Measurements from ENCODE around the gene MEGF10.
A peak's percentile ranks its signal among the peaks of the same experiment; 100 is the strongest.

The MEGF10 gene

DNA sequence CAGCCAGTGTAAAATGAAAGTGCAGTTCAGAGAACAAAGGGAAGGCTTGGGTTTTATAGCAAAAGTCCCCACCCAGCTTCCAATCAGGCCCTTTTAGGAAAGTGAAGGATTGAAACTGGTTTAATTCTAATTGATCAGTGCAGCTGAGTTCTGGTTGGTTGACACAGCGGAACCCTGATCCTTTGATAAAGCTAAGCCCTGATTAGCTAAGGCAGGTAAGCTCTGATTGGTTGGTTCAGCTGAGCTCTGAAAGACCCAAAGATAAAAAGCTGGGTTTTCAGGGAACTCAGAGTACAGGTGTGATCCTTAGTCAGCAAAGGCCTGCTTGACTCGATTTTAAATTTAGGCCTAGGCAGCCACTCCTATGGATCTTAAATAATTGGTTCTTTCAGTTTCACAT is 156.0 kb downstream of the MEGF10 start:
- DNase-seq: no peak

DNA sequence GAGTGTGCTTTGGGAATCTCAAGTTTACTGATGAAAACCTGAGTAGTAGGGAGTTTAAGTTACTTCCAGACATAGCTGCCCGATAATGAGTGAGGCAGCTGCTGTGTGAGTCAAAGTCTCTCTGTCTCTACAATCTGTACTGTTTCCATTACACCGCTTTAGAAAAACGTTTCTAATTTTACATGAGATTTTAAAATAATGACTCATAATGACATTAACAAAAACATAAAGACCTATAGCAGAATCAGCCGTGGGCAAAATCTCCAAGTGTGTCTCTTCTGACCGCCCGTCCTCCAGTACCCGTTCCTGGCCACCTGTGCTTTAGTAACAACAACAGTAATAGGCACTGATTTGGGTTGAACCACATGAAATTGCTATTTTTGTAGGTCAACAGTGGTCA is 157.2 kb downstream of the MEGF10 start:
- DNase-seq: no peak

DNA sequence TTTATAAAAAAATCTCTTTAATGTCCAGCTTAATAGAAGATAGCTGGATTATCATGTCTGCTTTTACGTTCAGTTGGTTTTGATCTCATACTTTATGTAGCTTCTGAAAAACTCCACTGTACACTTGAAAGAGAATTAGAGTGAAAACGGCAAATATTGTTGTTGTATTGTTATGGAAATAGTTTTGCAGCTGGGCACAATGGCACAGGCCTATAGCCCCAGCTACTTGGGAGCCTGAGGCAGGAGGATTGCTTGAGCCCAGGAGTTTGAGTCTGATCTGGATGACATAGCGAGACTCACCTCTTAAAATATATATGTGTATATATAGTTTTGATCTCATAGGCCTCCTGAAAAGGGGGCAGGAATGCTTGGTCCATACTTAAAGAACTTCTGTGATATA is 159.4 kb downstream of the MEGF10 start:
- no peak for DNase-seq

DNA sequence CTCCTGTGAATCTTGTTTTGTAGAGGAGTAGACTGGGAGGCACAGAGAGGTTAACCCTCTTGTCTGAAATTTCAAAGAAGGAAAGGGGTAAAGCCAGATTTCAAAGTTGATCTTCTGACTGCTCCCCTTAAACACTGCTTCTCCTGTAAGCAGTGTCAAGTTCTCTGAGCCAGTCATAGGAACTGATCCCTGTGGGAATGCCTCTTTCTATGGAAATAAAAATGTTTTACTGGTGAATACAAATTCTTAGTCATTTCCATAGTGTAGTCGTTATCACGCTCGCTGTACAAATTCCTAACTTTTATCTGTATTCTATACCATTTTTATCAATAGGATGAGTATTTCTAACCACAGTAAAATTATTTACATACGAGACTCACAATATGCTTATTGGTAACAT is 160.5 kb downstream of the MEGF10 start:
- no peak for DNase-seq

DNA sequence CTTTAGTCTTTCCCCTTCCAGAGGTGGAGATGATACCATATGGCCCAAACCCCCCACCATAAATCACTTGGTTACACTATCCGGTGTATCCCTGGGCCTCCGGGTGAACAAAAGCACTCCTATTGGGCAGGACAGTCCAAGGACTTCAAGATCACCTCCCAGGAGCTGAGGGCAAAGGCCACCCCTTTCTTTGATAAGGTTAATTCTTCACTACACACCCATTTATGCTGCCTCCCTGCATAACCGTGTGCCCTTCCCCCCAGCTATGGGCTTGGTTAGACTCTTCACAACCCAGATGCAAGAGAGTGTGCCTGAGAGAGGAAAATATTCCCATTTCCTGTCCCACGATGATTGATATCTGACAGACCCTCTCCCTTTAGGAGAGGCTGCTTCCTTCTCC is 162.0 kb downstream of the MEGF10 start:
- no peak for DNase-seq

DNA sequence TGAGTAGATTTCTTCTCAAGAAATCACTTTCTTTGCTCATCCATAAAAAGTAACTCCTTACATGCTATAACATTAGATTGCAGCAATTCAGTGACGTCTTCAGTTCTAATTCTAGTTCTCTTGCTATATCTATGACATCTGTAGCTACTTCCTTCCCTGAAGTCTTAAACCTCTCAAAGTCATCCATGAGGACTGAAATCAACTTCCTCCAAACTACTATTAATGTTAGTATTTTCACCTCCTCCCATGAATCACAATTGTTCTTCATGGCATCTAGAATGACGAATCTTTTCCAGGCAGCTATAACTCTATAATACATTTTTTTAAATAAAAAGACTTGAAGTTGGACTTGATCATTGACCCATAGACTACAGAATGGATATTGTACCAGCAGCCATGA is 180.6 kb downstream of the MEGF10 start:
- no peak for DNase-seq

DNA sequence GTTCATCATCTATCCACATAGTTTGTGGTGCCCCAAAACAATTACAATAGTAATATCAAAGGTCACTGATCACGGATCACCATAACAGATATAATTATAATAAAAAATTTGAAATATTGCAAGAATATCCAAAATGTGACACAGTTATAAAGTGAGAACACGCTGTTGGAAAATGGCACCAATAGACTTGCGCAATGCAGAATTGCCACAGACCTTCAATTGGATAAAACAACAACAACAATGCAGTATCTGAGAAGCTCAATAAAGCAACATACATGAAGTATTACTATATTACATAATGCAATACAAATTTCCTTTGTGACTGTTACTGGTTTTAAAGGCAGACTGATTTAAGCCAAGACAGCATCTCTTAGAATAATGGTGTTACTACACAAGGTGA is 182.1 kb downstream of the MEGF10 start:
- no peak for DNase-seq

DNA sequence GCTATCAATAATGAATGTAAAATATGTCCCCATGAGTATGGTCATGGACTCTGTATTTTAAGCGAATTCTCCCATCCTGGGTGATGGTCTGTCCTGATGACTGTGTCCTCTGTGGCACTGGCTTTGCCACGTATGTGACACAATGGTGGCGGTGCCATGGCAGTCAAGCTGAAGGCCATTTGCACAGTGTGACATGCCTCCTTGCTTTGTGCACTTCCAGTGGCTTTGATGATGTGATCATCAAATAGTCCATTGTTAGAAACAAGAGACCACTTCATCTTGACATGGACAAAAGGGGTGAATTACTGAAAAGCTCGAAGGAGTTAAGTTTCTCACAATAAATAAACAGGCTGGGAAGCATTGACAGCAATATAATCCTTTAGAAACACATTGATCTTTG is 195.9 kb downstream of the MEGF10 start:
- DNase-seq: no peak

DNA sequence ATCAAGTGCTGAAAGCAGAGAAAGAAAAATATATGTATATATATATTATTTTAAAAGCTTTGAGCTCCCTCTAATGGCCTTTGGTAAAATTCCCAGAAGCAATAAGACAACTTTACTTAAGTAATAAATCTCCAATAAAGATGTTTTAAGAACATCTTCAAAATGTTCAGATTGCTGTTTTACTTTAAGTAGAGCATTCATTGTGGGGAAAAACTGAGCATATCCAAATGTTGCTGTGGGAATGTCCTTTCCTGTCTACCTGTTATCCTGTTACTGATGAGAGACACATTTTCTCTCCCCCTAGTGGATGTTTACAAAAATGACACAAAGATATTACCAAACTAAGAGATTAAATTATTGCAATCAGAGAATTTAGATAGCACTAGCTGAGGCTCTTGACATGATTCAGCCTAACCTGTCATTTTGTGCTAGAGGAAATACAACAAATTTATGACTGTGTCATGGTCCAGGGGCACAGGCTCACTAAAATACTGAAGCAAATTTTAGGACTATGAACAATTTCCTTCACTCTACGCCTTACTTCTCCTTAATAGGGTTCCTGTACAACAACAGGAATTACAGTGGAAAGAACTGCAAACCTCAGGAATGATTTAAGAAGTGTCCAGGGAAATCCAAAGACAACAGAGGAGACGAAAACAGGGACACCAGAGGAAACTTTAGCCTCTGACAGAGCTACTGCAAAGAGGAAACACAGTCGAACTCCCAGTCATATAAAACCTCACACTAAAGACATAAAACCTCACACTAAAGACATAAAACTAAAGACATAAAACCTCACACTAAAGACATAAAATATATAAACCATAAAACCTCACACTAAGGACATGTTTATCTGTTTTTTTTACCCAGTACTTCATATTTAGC is 202.5 kb downstream of the MEGF10 start:
- peak; percentile 31 for DNase-seq

DNA sequence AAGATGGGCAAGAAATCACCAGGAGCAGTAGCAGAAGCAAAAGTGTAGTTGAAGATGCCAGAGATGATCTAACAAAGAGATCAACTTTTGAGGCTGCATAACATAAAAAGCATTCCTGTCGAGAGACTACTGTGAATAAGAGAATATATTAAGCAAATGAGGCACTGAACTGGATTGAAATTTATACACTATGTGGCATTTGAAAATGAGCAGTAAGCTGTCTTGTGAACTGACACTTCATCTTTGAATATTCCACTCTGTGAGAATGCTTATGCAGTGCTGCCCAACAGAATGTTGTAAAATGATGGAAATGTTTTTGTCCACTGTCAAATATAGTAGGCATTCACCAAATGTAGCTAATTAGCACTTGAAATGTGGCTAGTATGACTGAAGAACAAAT is 208.0 kb downstream of the MEGF10 start:
- DNase-seq: no peak

DNA sequence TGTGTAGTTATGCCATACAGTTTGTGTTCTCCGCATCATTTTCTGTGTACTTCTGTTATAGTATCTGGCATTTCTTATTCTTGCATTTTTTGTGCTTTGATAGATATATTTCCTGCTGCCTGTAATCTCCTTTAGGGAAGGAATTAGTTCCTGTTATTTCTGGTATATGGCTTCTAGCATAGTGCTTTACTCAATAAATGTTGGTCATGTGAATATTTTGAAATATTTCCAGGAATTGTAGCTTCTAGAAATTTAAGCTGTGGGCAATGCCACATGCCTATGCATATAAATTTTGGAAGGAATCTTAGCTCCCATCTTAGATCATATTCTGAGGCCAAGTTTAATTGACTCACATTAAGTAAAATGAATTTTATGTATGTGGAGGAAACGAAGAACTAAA is 215.3 kb downstream of the MEGF10 start:
- no peak for DNase-seq

DNA sequence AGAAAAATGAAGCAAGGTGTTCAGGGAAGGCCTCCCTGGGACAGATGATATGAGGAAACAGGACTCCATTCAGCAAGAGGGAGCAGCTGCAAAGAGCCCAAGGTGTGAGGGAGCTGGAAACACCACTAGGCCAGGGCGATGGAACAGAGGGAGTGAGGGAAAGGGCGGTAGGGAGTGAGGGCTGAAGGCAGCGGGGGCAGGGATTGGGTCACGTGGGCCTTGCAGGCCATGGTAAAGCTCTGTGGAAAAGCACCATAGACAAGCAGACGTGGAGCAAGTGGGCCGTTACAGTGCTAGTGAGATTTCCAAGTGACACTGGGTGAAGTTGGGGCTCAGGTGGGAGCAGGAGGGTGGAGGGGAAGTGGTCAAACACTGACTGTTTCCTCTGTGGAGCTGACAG is 216.0 kb downstream of the MEGF10 start:
- DNase-seq: no peak

DNA sequence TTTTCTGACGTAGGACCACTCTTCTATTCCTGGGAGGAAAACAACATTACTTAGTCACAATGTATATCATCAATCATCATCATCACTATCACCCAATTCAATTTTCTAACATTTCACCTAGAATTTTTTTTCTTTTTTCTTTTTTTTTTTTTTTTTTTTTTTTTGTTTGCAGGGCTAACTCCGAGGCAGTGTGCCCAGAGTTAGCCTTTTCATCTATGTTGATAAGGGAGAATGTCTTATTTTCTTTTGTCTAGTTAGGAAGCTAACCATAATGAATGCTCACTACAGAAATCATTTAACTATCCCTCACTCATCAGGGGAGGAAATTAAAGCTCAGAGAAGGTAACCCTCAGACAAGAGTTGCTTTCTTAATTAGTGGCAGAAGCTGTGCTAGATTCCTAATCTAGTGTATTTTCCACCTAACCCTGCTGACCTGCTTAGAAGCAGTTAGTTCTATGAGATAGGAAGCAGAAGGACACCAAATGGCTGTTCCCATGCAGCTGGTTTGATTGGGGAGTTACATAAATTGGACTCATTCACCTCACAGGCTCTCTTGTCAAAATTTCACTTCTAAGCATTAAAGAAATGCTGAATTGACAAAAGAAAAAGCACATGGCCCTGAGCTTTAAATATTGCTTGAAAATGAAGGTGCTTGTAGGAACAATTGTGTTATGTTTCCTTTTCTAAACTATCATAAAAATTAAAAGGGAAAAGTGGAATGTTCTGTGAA is 218.2 kb downstream of the MEGF10 start:
- DNase-seq: no peak
